Measurements from ENCODE around the gene JAKMIP2.
"Not testable (repeated sequence)": the region's sequence is repeated elsewhere in the genome, so short reads cannot be mapped to it uniquely, and the experiment has no call there.

Gene JAKMIP2

DNA sequence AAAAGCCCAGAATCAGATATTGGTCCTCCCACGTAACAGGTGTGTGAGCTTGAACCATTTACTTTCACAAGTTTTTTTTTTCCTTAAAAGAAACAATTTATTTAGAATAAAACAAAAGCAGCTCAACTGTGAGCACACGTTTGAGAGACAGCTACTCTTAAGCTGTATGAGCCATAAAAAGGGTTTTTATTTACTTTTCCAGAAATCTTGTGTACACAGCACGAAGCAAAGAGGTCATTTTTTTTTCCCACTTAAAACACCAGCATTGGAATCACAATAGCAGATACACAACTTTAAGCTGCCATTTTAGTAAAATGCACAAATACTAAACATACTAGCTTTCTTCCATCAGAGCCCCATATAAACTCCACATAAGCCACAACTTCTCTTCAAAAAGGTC lies 44.6 kb downstream of the JAKMIP2 start:
- TF ChIP-seq FOXP2 (optimal IDR thresholded peaks at IDR 0.05; ENCODE audit: control extremely low read depth, extremely low read length, insufficient read depth) (no peak), EZH2 (IDR thresholded peaks at IDR 0.05) (no peak)
- H3K9me3 ChIP-seq (ENCODE audit: low read depth, low read length): no peaks in the 10 kb centered on the region
- H3K27ac ChIP-seq: peak overlapping the region; percentile 80
- peaks cover 11% of the 10 kb centered on the region for H3K36me3 ChIP-seq (ENCODE audit: insufficient read depth, low read length)
- no peak for DNase-seq (ENCODE audit: low read depth, low spot score)
- H3K4me3 ChIP-seq: no peak overlapping the region
- no peak overlapping the region for H3K9ac ChIP-seq (ENCODE audit: insufficient read length)

- Histone ChIP-seq H3K27ac (peak overlapping the region; percentile 43; the same call in 1 of the 2 replicates), H3K4me3 (no peak overlapping the region), H3K9ac (ENCODE audit: insufficient read length) (no peak overlapping the region), H3K36me3 (ENCODE audit: insufficient read depth, low read length) (peaks cover 15% of the 10 kb centered on the region), H3K9me3 (ENCODE audit: low read depth, low read length) (no peaks in the 10 kb centered on the region)
- TF ChIP-seq POLR2AphosphoS5 (IDR thresholded peaks at IDR 0.05; ENCODE audit: borderline replicate concordance, low read depth, low read length) (no peak), EZH2 (IDR thresholded peaks at IDR 0.05) (no peak), FOXP2 (optimal IDR thresholded peaks at IDR 0.05; ENCODE audit: control extremely low read depth, extremely low read length, insufficient read depth) (no peak)
- no peak for DNase-seq (ENCODE audit: low read depth, low spot score)
These were observed 46.9 kb downstream of the JAKMIP2 start for GRCh38 chr5:147735621-147736125.

- no peak overlapping the region for H3K9ac ChIP-seq (ENCODE audit: insufficient read length)
- DNase-seq (ENCODE audit: low read depth, low spot score): no peak
- no peak overlapping the region for H3K4me3 ChIP-seq
- H3K27ac ChIP-seq: no peak overlapping the region; the same call in 1 of the 2 replicates
- peaks cover 17% of the 10 kb centered on the region for H3K36me3 ChIP-seq (ENCODE audit: insufficient read depth, low read length)
- TF ChIP-seq FOXP2 (optimal IDR thresholded peaks at IDR 0.05; ENCODE audit: control extremely low read depth, extremely low read length, insufficient read depth) (no peak), EZH2 (IDR thresholded peaks at IDR 0.05) (no peak), POLR2AphosphoS5 (IDR thresholded peaks at IDR 0.05; ENCODE audit: borderline replicate concordance, low read depth, low read length) (no peak)
- H3K9me3 ChIP-seq (ENCODE audit: low read depth, low read length): no peaks in the 10 kb centered on the region
These were observed 47.6 kb downstream of the JAKMIP2 start for GRCh38 chr5:147734894-147735293.

DNA sequence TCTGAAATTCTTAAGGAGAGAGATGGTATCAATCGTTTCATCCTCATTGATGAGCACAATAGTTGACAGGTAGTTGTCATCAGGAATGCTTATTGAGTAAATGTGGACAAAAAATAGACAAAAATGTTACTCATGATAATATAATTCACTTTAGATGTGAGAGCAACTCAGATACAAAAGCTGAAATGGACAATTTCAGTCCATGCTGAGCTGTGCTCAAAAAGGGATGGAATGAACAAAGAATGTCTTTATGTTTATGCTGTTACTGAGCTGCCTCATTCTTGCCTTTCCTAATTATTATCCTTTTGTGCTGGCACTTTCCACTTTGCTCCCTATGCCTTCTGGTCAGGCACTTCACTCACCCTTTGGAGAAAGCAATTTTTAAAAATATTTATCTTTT lies 49.5 kb downstream of the JAKMIP2 start:
- Histone ChIP-seq H3K27ac (peak overlapping the region; percentile 42), H3K9ac (ENCODE audit: insufficient read length) (no peak overlapping the region)
- TF ChIP-seq POLR2AphosphoS5 (IDR thresholded peaks at IDR 0.05; ENCODE audit: borderline replicate concordance, low read depth, low read length) (no peak), EZH2 (IDR thresholded peaks at IDR 0.05) (no peak), FOXP2 (optimal IDR thresholded peaks at IDR 0.05; ENCODE audit: control extremely low read depth, extremely low read length, insufficient read depth) (no peak)

GRCh38 chr5:147732291-147732883 lies 50.1 kb downstream of the JAKMIP2 start:
- Histone ChIP-seq H3K36me3 (ENCODE audit: insufficient read depth, low read length) (peaks cover 35% of the 10 kb centered on the region), H3K9ac (ENCODE audit: insufficient read length) (no peak overlapping the region), H3K4me3 (no peak overlapping the region), H3K27ac (peak overlapping the region; percentile 23), H3K9me3 (ENCODE audit: low read depth, low read length) (no peaks in the 10 kb centered on the region)
- DNase-seq (ENCODE audit: low read depth, low spot score): no peak
- TF ChIP-seq FOXP2 (optimal IDR thresholded peaks at IDR 0.05; ENCODE audit: control extremely low read depth, extremely low read length, insufficient read depth) (no peak), EZH2 (IDR thresholded peaks at IDR 0.05) (no peak), POLR2AphosphoS5 (IDR thresholded peaks at IDR 0.05; ENCODE audit: borderline replicate concordance, low read depth, low read length) (no peak)

More for the DNA sequence above, 49.5 kb downstream of the JAKMIP2 start:
- H3K9me3 ChIP-seq (ENCODE audit: low read depth, low read length): no peaks in the 10 kb centered on the region
- peaks cover 28% of the 10 kb centered on the region for H3K36me3 ChIP-seq (ENCODE audit: insufficient read depth, low read length)
- no peak overlapping the region for H3K4me3 ChIP-seq
- no peak for DNase-seq (ENCODE audit: low read depth, low spot score)

GRCh38 chr5:147731431-147732290 lies 50.9 kb downstream of the JAKMIP2 start:
- Histone ChIP-seq H3K9ac (ENCODE audit: insufficient read length) (no peak overlapping the region), H3K27ac (peak overlapping the region; percentile 23), H3K4me3 (no peak overlapping the region), H3K36me3 (ENCODE audit: insufficient read depth, low read length) (peaks cover 42% of the 10 kb centered on the region), H3K9me3 (ENCODE audit: low read depth, low read length) (no peaks in the 10 kb centered on the region)
- TF ChIP-seq POLR2AphosphoS5 (IDR thresholded peaks at IDR 0.05; ENCODE audit: borderline replicate concordance, low read depth, low read length): no peak
- TF ChIP-seq FOXP2 (optimal IDR thresholded peaks at IDR 0.05; ENCODE audit: control extremely low read depth, extremely low read length, insufficient read depth): no peak
- no peak for TF ChIP-seq EZH2 (IDR thresholded peaks at IDR 0.05)
- no peak for DNase-seq (ENCODE audit: low read depth, low spot score)

DNA sequence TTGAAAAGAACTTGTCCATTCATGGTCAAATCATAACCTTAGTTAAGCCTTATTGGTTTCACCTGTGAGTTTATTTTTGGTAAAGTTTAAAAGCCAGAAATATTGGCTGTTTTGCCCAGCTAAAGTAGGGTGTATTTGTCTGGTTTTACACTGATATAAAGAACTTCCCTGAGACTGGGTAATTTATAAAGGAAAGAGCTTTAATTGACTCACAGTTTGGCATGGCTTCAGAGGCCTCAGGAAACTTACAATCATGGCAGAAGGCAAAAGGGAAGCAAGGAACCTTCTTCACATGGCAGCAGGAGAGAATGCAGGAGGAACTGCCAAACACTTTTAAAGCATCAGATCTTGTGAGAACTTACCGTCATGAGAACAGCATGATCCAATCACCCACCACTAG lies 55.3 kb downstream of the JAKMIP2 start:
- TF ChIP-seq EZH2 (IDR thresholded peaks at IDR 0.05) (no peak), POLR2AphosphoS5 (IDR thresholded peaks at IDR 0.05; ENCODE audit: borderline replicate concordance, low read depth, low read length) (no peak)
- Histone ChIP-seq H3K36me3 (ENCODE audit: insufficient read depth, low read length) (peaks cover 56% of the 10 kb centered on the region), H3K27ac (0 out of 2 replicates have a peak overlapping the region, but pooled peaks have one; percentile 1), H3K9me3 (ENCODE audit: low read depth, low read length) (peaks cover 5% of the 10 kb centered on the region; the same call in 1 of the 2 replicates), H3K9ac (ENCODE audit: insufficient read length) (no peak overlapping the region), H3K4me3 (no peak overlapping the region)
- no peak for DNase-seq (ENCODE audit: low read depth, low spot score)

DNA sequence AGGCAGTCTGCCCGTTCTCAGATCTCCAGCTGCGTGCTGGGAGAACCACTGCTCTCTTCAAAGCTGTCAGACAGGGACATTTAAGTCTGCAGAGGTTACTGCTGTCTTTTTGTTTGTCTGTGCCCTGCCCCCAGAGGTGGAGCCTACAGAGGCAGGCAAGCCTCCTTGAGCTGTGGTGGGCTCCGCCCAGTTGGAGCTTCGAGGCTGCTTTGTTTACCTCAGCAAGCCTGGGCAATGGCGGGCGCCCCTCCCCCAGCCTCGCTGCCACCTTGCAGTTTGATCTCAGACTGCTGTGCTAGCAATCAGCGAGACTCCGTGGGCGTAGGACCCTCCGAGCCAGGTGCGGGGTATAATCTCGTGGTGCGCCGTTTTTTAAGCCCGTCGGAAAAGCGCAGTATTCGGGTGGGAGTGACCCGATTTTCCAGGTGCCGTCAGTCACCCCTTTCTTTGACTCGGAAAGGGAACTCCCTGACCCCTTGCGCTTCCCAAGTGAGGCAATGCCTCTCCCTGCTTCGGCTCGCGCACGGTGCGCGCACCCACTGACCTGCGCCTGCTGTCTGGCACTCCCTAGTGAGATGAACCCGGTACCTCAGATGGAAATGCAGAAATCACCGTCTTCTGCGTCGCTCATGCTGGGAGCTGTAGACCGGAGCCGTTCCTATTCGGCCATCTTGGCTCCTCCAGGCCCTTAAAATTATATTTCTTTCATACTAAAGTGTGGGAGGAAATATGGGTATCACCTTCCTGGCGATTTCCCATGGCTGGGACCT lies 61.2 kb downstream of the JAKMIP2 start:
- H3K36me3 ChIP-seq (ENCODE audit: insufficient read depth, low read length): peaks cover 29% of the 10 kb centered on the region
- not testable (repeated sequence) for H3K4me3 ChIP-seq; H3K9ac ChIP-seq (ENCODE audit: insufficient read length); H3K9me3 ChIP-seq (ENCODE audit: low read depth, low read length); DNase-seq (ENCODE audit: low read depth, low spot score); H3K27ac ChIP-seq

All from SK-N-MC (cell line).